Cardiac muscle cell (in vitro differentiated cells and primary cell): ENCODE results near the gene ELAPOR2. TPM values are rescaled to one million over a fixed set of nuclear protein-coding genes. Genes with fewer than 3 reads are reported as not detected.

Source experiments
- DNase-seq, 2 donors: peaks; one replicate each; pipeline versions ENCODE4 v3.0.0 to v3.0.0-alpha.2; 2010 to 2017; ENCODE audit warnings: low read depth in 1 of 2, low spot score in 1 of 2
- H3K27ac ChIP-seq: fragments of 200-600 bp; sonication (generic); 2 replicates; pipeline ENCODE4 v1.5.1; 2016
- H3K27me3 ChIP-seq: fragments of 200-600 bp; sonication (generic); 2 replicates; pipeline ENCODE4 v1.6.0; 2016; ENCODE audit warnings: control low read depth
- H3K36me3 ChIP-seq: fragments of 200-600 bp; sonication (generic); 2 replicates; pipeline ENCODE4 v1.5.1; 2016; ENCODE audit warnings: control low read depth
- H3K4me1 ChIP-seq: fragments of 200-600 bp; sonication (generic); 2 replicates; pipeline ENCODE4 v1.8.1; 2017; ENCODE audit warnings: low read depth, mild to moderate bottlenecking, mixed run types
- H3K4me3 ChIP-seq: fragments of 200-600 bp; sonication (generic); 2 replicates; pipeline ENCODE4 v1.5.1; 2016; ENCODE audit warnings: mild to moderate bottlenecking
- H3K9me3 ChIP-seq: fragments of 200-600 bp; sonication (generic); 2 replicates; pipeline ENCODE4 v1.5.1; 2017; ENCODE audit warnings: low read depth, mild to moderate bottlenecking, control low read depth
- polyA plus RNA-seq: library from polyadenylated mRNA; unstranded; fragments of >200 nt; fragmentation: Nextera tagmentation; extraction: Ambion mirVana; gene quantifications from 2 replicates; pipeline ENCODE4 v1.2.1, GENCODE V29; 2016
- total RNA-seq: library from RNA; depleted of rRNA; stranded (reverse); fragments of >200 nt; gene quantifications from 2 replicates; pipeline ENCODE4 v1.2.3, GENCODE V29; 2016
- TF ChIP-seq, protein P1 (sequence below): IDR thresholded peaks from 2 replicates; pipeline ENCODE4 v1.5.1; 2012; ENCODE audit warnings: low read depth, mild to moderate bottlenecking, low read length

Gene ELAPOR2, protein sequence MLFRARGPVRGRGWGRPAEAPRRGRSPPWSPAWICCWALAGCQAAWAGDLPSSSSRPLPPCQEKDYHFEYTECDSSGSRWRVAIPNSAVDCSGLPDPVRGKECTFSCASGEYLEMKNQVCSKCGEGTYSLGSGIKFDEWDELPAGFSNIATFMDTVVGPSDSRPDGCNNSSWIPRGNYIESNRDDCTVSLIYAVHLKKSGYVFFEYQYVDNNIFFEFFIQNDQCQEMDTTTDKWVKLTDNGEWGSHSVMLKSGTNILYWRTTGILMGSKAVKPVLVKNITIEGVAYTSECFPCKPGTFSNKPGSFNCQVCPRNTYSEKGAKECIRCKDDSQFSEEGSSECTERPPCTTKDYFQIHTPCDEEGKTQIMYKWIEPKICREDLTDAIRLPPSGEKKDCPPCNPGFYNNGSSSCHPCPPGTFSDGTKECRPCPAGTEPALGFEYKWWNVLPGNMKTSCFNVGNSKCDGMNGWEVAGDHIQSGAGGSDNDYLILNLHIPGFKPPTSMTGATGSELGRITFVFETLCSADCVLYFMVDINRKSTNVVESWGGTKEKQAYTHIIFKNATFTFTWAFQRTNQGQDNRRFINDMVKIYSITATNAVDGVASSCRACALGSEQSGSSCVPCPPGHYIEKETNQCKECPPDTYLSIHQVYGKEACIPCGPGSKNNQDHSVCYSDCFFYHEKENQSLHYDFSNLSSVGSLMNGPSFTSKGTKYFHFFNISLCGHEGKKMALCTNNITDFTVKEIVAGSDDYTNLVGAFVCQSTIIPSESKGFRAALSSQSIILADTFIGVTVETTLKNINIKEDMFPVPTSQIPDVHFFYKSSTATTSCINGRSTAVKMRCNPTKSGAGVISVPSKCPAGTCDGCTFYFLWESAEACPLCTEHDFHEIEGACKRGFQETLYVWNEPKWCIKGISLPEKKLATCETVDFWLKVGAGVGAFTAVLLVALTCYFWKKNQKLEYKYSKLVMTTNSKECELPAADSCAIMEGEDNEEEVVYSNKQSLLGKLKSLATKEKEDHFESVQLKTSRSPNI
- total RNA-seq (35.8 and 39.1 TPM in 2 replicates), polyA plus RNA-seq (50.6 and 70.7 TPM in 2 replicates)

DNA sequence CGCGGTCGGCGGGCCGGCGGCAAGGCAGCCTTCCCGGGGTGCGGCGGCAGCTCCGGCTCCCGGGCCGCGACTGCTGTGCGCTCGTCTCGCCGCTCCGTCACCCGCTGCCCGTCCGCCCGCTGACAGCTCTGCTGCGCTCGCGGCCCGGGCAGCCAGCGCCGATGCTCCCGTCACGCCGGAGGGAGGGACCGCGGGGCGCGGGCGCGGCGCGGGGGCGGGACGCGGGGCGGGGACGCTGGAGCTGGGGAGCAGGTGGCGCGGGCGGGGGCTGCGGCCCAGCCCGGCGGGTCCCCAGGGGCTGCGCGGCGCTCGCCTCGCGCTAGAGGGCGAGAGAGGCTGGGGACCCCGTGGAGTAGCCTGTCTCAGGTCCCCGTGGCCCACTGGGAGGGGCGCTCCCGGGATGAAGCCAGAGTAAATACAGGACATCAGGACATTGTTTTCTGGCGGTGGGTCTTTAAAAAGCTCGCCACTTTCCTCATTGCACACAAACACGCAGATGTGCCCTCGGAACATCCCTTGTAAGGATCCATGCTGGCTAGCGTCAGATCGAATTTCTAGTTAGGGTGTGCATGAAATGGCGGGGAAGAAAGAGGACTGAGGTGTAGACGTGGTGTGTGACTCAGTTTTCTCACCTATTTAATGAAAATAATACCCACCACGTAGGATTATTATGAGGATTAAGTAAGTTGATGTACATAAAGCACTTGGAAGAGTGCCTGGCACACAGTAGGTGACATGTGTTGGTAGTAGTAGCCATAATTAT is at the start of gene ELAPOR2:
Gene ELAPOR2 (minus strand): TSS at position 130 of the 763 bp plus-strand sequence. CDS start 141 bp downstream, outside the sequence.
- peak within 1 kb of the TSS; percentile 90 for H3K4me3 ChIP-seq
- H3K27me3 ChIP-seq: no peaks in the 10 kb centered on the region
- H3K36me3 ChIP-seq: no peaks in the 10 kb centered on the region
- DNase-seq: peak; percentile 56 to 92
- peak within 1 kb of the TSS; percentile 1 for H3K27ac ChIP-seq
- TF ChIP-seq, protein P1, sequence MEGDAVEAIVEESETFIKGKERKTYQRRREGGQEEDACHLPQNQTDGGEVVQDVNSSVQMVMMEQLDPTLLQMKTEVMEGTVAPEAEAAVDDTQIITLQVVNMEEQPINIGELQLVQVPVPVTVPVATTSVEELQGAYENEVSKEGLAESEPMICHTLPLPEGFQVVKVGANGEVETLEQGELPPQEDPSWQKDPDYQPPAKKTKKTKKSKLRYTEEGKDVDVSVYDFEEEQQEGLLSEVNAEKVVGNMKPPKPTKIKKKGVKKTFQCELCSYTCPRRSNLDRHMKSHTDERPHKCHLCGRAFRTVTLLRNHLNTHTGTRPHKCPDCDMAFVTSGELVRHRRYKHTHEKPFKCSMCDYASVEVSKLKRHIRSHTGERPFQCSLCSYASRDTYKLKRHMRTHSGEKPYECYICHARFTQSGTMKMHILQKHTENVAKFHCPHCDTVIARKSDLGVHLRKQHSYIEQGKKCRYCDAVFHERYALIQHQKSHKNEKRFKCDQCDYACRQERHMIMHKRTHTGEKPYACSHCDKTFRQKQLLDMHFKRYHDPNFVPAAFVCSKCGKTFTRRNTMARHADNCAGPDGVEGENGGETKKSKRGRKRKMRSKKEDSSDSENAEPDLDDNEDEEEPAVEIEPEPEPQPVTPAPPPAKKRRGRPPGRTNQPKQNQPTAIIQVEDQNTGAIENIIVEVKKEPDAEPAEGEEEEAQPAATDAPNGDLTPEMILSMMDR: peak; percentile 40
- H3K4me1 ChIP-seq: peaks cover 4% of the 10 kb centered on the region
- no peaks in the 10 kb centered on the region for H3K9me3 ChIP-seq

DNA sequence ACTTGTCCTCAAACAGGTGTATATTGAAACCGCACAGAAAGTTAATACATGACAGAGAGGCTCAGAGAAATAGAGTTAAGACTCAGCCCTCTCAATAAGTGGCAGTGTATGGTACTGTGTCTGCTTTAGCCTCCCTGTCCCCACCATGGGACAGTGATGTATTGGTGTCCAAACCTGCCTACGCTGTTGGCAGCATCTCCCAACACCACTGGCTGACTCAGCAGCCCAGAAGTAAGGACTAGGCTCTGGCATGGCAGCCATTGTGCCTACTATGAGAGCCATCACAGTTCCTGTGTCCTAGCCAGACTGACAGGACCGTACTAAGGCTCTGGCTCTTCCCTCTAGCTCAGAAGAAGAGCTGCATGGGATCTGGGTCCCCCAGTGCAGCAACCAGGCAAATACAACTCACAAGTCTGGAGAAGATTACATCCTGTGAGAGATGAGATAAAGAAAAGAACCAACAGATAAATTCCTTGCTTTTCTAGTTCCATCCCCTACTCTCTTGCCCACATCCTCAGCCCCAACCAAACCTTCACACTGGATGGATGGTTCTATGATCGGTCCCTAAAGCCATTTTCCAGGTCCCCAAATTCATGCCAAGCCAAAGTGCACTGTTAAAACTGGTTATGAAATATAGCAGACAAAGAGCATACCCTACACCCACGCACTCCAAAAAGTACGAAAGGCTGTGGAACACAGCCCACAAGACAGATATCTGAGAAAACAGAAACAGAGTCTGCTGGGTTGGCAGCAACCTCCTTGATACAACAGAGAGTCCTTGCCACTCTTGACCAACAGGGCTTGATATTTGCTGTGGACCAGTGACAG is 48.7 kb upstream of the ELAPOR2 start:
- TF ChIP-seq, protein P1: no peak
- no peak overlapping the region for H3K27ac ChIP-seq
- peaks cover 9% of the 10 kb centered on the region for H3K4me1 ChIP-seq
- peaks cover 43% of the 10 kb centered on the region for H3K27me3 ChIP-seq
- H3K4me3 ChIP-seq: no peak overlapping the region
- H3K9me3 ChIP-seq: peaks cover 2% of the 10 kb centered on the region
- no peak for DNase-seq
- H3K36me3 ChIP-seq: no peaks in the 10 kb centered on the region

DNA sequence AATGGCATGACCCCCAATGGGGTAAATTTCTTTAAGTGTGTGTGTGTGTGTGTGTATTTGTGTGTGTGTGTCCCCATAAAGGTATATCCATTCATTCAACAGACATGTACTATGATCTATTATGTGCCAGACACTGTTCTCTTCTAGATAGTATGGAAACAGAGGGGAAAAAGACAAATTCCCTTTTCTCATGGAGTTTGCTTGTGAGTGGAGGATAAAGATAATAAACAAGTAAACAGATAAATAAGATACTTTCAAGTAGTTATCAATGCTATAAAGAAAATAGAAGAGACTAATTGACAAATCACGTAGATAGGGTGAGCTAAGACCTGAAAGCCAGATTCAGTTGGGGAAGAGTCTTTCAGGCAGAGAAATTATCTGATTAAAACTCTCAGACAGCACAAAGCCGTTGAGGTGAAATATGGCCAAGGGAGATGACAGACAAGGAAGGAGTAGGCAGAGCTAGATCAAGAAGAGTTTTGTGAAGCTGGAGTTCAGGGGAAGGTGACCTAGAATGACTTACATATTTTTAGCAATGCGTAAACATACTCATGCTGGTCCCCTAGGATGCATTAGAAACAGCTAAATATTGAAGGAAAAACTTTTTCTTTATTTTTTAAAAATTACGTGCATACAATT is 47.6 kb upstream of the ELAPOR2 start:
- no peak overlapping the region for H3K4me3 ChIP-seq
- H3K27me3 ChIP-seq: peaks cover 43% of the 10 kb centered on the region
- no peaks in the 10 kb centered on the region for H3K9me3 ChIP-seq
- no peak overlapping the region for H3K27ac ChIP-seq
- peaks cover 9% of the 10 kb centered on the region for H3K4me1 ChIP-seq
- DNase-seq: no peak
- TF ChIP-seq, protein P1: no peak
- H3K36me3 ChIP-seq: no peaks in the 10 kb centered on the region

DNA sequence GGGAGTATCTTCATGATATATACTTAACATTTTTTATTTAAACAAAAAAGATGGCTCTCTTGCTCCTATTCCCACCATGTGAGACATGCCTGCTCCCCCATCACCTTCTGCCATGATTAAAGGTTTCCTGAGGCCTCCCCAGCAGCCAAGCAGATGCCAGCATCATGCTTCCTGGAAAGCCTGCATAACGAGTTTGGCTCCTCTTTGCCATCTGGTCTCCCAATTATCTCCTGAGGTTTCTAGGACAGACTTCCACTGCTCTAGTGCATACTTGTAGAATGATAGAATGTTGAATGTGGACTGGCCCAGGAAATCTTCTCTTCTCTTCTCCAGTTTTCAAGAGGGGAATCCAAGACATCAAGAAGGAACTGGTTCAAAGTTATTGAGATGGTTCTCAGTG is 45.9 kb upstream of the ELAPOR2 start:
- DNase-seq: no peak
- Histone ChIP-seq H3K9me3 (no peaks in the 10 kb centered on the region), H3K4me3 (no peak overlapping the region), H3K27me3 (peaks cover 42% of the 10 kb centered on the region), H3K36me3 (no peaks in the 10 kb centered on the region), H3K27ac (no peak overlapping the region), H3K4me1 (peaks cover 5% of the 10 kb centered on the region)
- TF ChIP-seq, protein P1: no peak
